T-helper 1 cell treated with Interleukin-12 subunit alpha and Interleukin-12 subunit beta and Interleukin-4 antibody, amounts not matched to agents 30 μg/mL and 1 μg/mL, for 36 hours (primary cell): ENCODE results near the gene RTEL1.
"Not testable (repeated sequence)": the region's sequence is repeated elsewhere in the genome, so short reads cannot be mapped to it uniquely, and the experiment has no call there.

Experiments
- H3K27ac Mint-ChIP-seq: one replicate; pipeline ENCODE4 v1.8.0; 2021; ENCODE audit warnings: mild to moderate bottlenecking, mixed read lengths
- H3K27me3 Mint-ChIP-seq: one replicate; pipeline ENCODE4 v1.8.0; 2021; ENCODE audit warnings: low read depth, mixed read lengths
- H3K36me3 Mint-ChIP-seq: one replicate; pipeline ENCODE4 v1.8.0; 2021; ENCODE audit warnings: low read depth, mixed read lengths
- H3K4me1 Mint-ChIP-seq: one replicate; pipeline ENCODE4 v1.8.0; 2021; ENCODE audit warnings: low read depth, mixed read lengths
- H3K4me3 Mint-ChIP-seq: one replicate; pipeline ENCODE4 v1.8.0; 2021; ENCODE audit warnings: mild to moderate bottlenecking, moderate library complexity, mixed read lengths
- H3K9me3 Mint-ChIP-seq: one replicate; pipeline ENCODE4 v1.8.0; 2021; ENCODE audit warnings: mixed read lengths

RTEL1 gene

DNA sequence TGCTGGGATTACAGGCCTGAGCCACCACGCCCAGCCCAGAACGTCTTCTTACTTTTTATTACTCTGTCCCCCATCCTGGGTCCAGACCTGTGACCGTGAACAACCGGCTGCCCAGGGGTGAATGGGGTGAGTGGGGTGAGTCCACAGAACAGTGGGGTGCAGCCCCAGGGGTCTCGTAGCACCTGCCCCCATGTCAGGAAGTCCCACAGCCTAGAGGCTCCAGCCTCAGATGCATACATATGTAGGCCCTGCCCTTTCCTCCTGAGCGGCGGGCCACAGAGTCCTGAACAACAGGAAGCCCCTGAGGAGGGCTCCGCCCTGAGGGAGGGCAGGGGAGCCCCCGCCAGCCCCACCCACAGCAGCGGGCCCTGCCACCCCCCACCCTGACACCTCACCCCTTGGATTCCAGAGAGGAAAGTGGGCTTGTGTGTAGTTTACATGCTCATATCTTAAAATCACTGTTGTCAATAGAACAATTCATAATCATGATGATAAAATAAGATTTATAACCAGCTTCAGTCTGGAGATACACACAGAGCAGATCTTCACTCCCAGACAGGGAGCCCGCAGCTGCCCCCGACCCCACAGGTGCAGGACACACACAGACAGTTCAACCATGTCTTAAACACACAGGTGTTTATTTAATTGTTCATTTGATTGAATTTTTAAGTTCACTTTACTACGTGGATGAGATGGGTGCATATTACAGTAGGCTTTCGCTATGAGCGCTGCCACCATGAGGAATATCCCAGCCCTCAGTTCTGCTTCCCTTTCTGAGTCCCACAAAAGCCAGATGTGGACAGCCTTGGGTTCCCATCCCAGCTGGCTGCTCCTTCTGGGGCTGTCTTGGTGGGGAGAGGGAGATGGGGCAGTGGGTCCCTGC is 18.8 kb upstream of the RTEL1 start:
- peaks cover 31% of the 10 kb centered on the region for H3K4me1 Mint-ChIP-seq
- peak overlapping the region; percentile 90 for H3K4me3 Mint-ChIP-seq
- H3K9me3 Mint-ChIP-seq: no peaks in the 10 kb centered on the region
- H3K36me3 Mint-ChIP-seq: peaks cover 3% of the 10 kb centered on the region
- peak overlapping the region; percentile 100 for H3K27ac Mint-ChIP-seq
- peaks cover 6% of the 10 kb centered on the region for H3K27me3 Mint-ChIP-seq

DNA sequence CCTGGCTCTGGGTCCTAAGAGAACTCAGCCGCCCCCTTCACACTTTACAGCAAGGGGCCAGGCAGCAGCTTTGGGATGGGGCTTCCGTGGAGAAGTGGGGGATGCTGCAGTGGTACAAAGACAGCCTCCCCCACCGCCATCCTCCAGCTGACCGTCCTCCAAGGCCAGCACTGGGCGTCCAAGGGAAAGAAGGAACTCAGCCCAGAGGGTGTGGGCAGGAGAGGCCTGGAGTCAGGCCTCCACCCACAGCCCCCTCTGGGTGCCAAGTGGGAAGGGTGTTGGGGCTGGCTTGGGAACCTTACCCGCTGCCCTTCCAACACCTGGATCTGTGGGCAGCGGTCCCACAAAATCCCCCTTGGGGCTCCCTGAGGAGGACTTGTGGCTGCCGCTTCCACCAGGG is 18.0 kb upstream of the RTEL1 start:
- Mint-ChIP-seq H3K27ac (peak overlapping the region; percentile 100), H3K9me3 (no peaks in the 10 kb centered on the region)

DNA sequence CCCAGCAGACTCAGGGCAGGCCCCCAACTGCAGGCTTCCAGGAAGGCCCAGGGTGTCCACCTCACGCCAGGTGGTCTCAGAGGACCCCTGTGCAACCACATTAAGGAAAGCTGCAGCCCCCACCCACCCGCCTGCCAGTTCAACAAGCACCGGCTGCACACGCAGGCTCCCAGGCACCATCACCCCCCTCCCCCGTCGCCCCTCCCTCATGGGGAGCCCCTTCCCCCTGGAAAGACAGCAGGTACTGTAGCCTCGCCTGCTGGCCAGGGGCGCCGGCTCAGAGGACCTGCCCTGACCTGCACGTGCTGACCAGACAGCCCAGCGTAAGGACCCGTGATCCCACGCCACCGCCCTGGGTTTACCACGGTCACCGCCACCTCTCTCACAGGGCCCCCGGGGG is 17.4 kb upstream of the RTEL1 start:
- Mint-ChIP-seq H3K4me3 (peak overlapping the region; percentile 90), H3K27ac (peak overlapping the region; percentile 49), H3K4me1 (peaks cover 25% of the 10 kb centered on the region), H3K27me3 (peaks cover 12% of the 10 kb centered on the region)
- H3K36me3 Mint-ChIP-seq, H3K9me3 Mint-ChIP-seq: not testable (repeated sequence)

More for the DNA sequence above, 18.0 kb upstream of the RTEL1 start:
- H3K4me3 Mint-ChIP-seq: peak overlapping the region; percentile 90
- H3K4me1 Mint-ChIP-seq: peaks cover 31% of the 10 kb centered on the region
- H3K36me3 Mint-ChIP-seq: peaks cover 3% of the 10 kb centered on the region
- H3K27me3 Mint-ChIP-seq: peaks cover 9% of the 10 kb centered on the region

DNA sequence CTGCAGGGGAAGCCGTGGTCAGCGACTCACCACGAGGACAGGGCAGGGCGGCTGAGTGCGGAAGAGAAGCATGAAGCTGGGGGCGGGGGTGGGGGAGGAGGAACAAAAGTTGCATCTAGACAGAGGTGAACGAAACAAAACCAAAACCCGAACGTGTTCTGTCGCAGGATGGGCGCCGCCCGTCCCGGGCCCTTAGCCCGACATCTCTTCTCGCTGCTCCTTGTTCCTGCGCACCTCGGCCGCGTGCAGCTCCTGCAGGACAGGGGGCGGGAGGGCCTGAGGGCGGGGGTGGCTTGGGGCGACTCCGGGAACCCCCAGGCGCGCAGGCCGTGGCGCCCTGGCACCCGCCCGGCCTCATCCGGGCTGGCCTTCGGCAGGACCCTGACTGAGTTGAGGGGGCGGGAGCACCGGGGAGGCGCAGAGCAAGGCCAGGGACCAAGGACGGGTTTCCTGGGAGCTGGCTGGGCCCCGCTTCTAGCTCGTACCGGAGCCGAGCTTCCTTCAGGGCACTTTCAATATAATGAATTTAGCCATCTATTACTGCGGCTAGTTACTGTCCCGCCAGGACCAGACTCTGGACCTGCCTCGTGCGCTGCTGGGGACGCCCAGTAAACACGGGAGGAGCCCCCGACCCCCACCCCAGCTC is 16.8 kb upstream of the RTEL1 start:
- Mint-ChIP-seq H3K4me1 (peaks cover 22% of the 10 kb centered on the region), H3K27me3 (peaks cover 16% of the 10 kb centered on the region), H3K9me3 (no peaks in the 10 kb centered on the region), H3K4me3 (peak overlapping the region; percentile 74), H3K27ac (peak overlapping the region; percentile 67), H3K36me3 (peaks cover 3% of the 10 kb centered on the region)

DNA sequence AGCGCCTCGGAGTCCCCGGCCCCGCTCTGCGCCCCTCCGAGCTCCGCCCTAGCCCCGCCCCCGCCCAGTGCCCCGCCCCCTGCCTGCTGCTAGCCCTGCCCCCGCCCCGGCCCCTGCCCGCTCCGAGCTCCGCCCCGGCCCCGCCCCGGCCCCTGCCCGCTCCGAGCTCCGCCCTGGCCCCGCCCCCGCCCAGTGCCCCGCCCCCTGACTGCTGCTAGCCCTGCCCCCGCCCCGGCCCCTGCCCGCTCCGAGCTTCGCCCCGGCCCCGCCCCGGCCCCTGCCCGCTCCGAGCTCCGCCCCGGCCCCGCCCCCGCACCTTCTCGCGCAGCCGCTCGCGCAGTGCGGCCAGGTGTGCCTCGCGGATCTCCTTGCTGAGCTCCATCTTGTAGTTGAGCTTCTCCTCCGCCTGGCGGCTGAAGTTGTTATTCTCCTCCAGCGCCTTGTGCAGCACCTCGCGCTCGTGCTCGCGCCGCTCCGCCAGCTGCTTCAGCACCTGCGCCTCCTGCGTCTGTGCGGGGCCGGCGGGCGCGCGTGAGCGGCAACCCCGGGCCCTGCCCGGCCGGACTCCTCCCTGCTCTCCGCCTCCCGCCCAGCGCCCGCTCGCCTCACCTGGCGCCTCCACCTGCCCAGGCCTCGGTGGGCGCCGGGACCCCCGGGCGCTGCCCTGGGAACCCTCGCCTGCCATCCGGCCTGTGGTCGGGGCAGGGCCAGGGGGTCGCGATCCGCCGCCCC is 16.2 kb upstream of the RTEL1 start:
- Mint-ChIP-seq H3K27ac (no peak overlapping the region), H3K27me3 (peaks cover 16% of the 10 kb centered on the region), H3K36me3 (peaks cover 3% of the 10 kb centered on the region), H3K9me3 (no peaks in the 10 kb centered on the region), H3K4me1 (peaks cover 19% of the 10 kb centered on the region), H3K4me3 (peak overlapping the region; percentile 37)

DNA sequence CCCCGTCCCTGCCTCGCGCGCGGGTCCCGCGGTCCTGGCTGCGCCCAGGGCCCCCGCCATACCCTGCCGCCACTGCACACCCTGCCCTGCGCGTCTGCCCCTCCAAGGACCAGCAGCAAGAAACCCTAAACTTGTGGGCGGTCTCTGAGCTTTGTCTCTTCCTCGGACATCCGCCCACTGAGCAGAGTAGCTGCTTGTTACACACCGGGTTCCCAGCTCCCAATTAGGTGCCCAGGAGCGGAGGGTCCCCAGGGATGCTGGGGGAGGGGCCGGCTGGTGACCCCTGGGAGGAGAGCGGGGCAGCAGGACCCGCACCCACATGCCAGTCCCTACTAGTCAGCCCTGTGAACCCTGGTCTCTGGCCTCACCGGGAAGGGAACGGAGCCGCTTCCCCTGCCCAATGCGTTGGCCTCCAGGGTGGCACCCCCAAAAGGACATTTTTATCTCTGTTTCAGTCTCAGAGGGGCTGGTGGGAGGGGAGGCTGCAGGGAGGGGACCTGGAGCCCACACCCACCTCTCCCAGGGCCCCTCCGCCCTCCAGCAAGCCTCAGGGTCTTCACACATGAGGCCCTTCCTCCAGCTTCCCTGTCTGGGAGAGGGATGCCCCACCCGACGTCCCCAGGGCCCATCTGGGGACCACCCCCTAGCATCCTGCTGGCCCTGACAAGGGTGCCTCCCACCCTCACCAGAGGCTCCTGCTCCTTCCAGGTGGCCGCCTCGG is 15.4 kb upstream of the RTEL1 start:
- H3K4me1 Mint-ChIP-seq: peaks cover 14% of the 10 kb centered on the region
- H3K4me3 Mint-ChIP-seq: peak overlapping the region; percentile 57
- H3K27me3 Mint-ChIP-seq: peaks cover 16% of the 10 kb centered on the region
- H3K36me3 Mint-ChIP-seq: peaks cover 3% of the 10 kb centered on the region
- peak overlapping the region; percentile 81 for H3K27ac Mint-ChIP-seq
- H3K9me3 Mint-ChIP-seq: no peaks in the 10 kb centered on the region

DNA sequence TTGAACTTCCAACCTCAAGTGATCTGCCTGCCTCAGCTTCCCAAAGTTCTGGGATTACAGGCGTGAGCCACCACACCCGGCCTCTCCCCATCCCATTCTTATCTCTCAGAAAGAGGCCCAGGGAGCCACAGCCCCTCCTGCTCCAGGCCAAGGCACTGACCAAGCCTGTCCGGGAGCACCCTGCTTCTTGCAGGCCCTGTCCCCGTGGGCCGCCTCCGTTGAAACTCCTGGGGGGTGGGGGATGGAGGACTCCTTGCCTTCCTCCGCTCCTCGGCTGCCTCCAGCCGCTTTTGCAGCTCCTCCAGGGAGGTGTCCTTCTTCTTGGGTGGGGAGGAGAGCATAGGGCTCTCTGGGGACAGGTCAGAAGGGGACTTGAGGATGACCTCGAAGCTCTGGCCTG is 14.6 kb upstream of the RTEL1 start:
- Mint-ChIP-seq H3K27ac (no peak overlapping the region), H3K4me3 (peak overlapping the region; percentile 66), H3K36me3 (no peaks in the 10 kb centered on the region), H3K4me1 (peaks cover 11% of the 10 kb centered on the region), H3K9me3 (no peaks in the 10 kb centered on the region), H3K27me3 (peaks cover 16% of the 10 kb centered on the region)

DNA sequence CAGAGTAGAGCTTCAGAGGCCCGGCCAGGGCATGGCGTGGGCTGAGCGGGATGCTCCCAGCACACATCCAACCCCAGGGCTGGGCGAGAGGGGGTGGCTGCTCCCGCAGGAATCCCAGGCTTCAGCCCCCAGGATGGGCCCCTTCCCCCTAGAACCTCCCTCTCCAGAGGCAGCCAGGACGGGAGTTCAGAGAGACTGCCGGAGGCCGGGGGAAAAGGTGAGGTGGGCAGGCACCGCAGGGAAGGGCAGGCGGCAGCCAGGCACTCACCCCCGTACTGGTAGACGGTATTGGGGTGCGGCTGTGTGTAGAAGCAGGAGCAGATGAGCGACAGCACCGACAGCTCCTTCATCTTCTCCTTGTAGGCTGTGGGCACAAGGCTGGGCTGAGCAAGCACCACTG is 14.2 kb upstream of the RTEL1 start:
- Mint-ChIP-seq H3K4me3 (no peak overlapping the region), H3K27me3 (peaks cover 16% of the 10 kb centered on the region), H3K4me1 (peaks cover 11% of the 10 kb centered on the region), H3K9me3 (no peaks in the 10 kb centered on the region), H3K27ac (no peak overlapping the region), H3K36me3 (no peaks in the 10 kb centered on the region)

DNA sequence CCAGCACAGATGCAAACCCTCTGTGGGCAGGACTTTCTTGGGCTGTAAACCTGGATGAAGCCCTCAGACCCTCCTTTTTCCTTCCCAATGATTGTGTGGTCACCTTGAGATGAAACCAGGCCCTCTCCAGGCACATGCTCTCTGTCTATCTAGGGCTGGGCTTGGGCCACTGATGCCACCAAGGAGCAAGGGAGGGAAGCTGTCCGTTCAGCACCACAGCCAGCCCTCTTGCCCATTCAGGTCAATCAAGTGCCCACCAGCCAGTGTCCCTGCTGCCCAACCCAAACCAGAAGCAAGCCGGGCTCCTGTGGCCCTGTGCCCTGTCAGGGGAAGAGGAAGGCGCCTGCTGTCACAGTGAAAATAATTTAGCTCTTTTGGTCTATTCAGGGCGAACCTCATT is 12.9 kb upstream of the RTEL1 start:
- Mint-ChIP-seq H3K27ac (no peak overlapping the region), H3K4me1 (peaks cover 2% of the 10 kb centered on the region), H3K4me3 (no peak overlapping the region), H3K9me3 (no peaks in the 10 kb centered on the region), H3K27me3 (peaks cover 19% of the 10 kb centered on the region), H3K36me3 (no peaks in the 10 kb centered on the region)

DNA sequence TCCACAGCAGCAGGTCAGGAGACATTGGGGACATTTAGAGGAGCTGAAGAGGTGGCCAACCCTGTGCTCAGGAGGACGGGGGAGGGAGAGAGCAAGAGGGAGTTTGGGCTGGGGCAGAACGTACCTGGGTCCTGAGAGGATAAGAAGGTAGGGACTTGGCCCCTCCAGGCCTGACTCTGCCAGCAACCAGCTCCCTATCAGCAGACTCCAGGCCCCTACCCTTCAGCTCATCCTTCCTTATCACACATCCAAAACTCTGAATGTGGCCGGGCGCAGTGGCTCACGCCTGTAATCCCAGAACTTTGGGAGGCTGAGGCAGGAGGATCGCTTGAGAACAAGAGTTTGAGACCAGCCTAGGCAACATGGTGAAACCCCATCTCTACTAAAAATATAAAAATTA is 9.9 kb upstream of the RTEL1 start:
- Mint-ChIP-seq H3K27me3 (peaks cover 29% of the 10 kb centered on the region), H3K36me3 (no peaks in the 10 kb centered on the region), H3K4me1 (peaks cover 6% of the 10 kb centered on the region), H3K9me3 (no peaks in the 10 kb centered on the region), H3K27ac (no peak overlapping the region), H3K4me3 (no peak overlapping the region)

DNA sequence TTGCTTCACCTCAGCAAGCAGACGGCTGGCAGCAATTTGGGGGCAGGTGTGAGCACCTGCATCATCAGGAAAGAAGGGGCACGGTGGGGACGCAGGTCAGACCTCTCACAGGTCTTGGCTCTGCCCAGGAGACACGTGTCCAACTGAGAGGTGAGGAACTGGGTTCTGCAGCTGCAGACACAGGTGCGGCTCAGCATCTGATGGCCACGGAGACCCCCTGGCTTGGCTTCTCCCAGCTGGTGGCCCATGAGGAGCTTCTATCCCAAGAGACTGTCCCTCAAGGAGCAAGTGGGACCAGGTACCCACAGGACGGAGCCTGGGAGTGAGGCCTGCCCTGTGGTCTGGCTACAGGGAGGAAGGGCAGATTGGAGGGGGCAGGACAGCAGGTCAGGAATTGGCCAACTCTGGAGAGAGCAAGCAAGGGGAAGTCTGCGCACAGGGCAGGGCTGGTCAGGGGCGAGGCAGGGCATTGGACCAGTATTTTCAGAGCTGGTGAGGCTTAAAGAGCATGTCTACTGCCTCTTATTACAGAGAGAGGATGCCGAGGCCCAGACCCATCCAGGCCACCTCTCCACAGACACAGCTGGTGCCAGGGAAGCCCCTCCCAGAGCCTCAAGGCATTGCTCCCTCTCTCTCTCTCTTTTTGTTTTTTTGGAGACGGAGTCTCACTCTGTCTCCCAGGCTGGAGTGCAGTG is 9.1 kb upstream of the RTEL1 start:
- Mint-ChIP-seq H3K4me1 (peaks cover 9% of the 10 kb centered on the region), H3K27ac (no peak overlapping the region), H3K9me3 (no peaks in the 10 kb centered on the region), H3K27me3 (peaks cover 28% of the 10 kb centered on the region), H3K36me3 (no peaks in the 10 kb centered on the region), H3K4me3 (no peak overlapping the region)

DNA sequence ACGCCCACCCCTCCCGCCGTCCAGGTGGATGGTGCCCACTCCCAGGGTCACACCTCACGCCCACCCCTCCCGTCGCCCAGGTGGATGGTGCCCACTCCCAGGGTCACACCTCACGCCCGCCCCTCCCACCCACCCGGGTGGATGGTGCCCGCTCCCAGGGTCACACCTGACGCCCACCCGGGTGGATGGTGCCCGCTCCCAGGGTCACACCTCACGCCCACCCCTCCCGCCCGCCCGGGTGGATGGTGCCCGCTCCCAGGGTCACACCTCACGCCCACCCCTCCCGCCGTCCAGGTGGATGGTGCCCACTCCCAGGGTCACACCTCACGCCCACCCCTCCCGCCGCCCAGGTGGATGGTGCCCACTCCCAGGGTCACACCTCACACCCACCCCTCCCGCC is 7.6 kb upstream of the RTEL1 start:
- not testable (repeated sequence) for H3K36me3 Mint-ChIP-seq, H3K9me3 Mint-ChIP-seq, H3K4me3 Mint-ChIP-seq, H3K27ac Mint-ChIP-seq
- Mint-ChIP-seq H3K4me1 (peaks cover 10% of the 10 kb centered on the region), H3K27me3 (peaks cover 29% of the 10 kb centered on the region)

DNA sequence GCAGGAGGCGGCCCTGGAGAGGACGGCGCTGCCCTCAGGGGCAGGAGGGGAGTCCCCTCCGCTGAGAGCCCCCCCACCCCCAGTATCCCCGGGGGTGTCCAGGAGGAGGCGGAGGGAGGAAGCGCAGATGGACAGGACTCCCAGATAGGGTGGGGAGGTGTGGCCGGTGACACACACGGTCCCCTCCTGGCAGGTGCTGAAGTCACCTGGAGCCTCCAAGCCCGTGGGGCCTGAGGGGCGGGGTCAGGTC is 6.2 kb upstream of the RTEL1 start:
- Mint-ChIP-seq H3K4me3 (peak overlapping the region; percentile 82), H3K27me3 (peaks cover 23% of the 10 kb centered on the region), H3K4me1 (peaks cover 10% of the 10 kb centered on the region), H3K9me3 (no peaks in the 10 kb centered on the region), H3K36me3 (no peaks in the 10 kb centered on the region), H3K27ac (no peak overlapping the region)
